ENCODE results near the gene BCL11A. TPM values are rescaled to one million over a fixed set of nuclear protein-coding genes. Genes with fewer than 3 reads are reported as not detected.

Gene BCL11A
- total and polyA plus RNA-seq, 2 of the 13 experiments (the other 11 are each of a cell fraction or from before 2014, with no cell fraction given) = not detected

DNA sequence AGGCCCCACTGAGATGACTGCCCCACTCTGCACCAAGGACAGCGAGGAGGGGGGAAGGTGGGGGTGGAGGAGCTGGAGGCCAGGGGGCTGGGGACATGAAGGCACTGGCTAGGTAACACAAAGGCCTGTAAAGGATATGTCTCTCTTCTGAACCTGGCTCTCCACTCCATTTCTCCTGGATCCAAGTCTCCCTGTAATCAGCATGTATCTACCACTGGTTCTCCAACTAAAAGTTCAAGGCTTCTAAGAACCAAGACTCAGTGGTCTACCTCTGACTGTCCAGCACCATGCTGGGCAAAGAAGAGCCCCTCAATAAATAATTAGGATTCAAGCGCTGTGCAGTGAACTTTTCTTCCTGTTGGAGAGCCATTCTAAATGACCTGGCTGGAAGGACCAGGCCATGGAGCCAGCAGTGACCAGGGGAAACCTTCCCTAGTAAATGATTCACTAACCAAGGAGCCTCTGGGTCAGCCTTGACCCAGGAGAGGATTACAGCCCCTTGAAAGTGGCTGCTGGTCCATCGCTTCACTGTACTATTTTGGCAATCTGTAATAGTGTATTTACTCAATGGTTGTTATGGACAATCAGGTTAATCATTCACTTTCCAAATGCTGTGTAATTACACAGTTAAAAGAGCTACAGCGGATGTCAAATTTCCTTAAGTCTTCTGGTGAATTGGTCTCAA lies 73.2 kb downstream of the BCL11A start (continued):
- TF ChIP-seq, protein P1, sequence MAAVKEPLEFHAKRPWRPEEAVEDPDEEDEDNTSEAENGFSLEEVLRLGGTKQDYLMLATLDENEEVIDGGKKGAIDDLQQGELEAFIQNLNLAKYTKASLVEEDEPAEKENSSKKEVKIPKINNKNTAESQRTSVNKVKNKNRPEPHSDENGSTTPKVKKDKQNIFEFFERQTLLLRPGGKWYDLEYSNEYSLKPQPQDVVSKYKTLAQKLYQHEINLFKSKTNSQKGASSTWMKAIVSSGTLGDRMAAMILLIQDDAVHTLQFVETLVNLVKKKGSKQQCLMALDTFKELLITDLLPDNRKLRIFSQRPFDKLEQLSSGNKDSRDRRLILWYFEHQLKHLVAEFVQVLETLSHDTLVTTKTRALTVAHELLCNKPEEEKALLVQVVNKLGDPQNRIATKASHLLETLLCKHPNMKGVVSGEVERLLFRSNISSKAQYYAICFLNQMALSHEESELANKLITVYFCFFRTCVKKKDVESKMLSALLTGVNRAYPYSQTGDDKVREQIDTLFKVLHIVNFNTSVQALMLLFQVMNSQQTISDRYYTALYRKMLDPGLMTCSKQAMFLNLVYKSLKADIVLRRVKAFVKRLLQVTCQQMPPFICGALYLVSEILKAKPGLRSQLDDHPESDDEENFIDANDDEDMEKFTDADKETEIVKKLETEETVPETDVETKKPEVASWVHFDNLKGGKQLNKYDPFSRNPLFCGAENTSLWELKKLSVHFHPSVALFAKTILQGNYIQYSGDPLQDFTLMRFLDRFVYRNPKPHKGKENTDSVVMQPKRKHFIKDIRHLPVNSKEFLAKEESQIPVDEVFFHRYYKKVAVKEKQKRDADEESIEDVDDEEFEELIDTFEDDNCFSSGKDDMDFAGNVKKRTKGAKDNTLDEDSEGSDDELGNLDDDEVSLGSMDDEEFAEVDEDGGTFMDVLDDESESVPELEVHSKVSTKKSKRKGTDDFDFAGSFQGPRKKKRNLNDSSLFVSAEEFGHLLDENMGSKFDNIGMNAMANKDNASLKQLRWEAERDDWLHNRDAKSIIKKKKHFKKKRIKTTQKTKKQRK (IDR thresholded peaks at IDR 0.05; ENCODE audit: low read length) = no peak
- TF ChIP-seq PPARG (CRISPR knock-in tag; conservative IDR thresholded peaks at IDR 0.05) (peak; percentile 78), ZNF331 (CRISPR knock-in tag; IDR thresholded peaks at IDR 0.05) (peak; percentile 64), ZNF446 (CRISPR knock-in tag; IDR thresholded peaks at IDR 0.05) (no peak), RFXAP (CRISPR knock-in tag; IDR thresholded peaks at IDR 0.05; ENCODE audit: borderline replicate concordance) (peak; percentile 67; the same call in 1 of the 2 replicates), KLF13 (CRISPR knock-in tag; IDR thresholded peaks at IDR 0.05) (no peak), ZNF720 (CRISPR knock-in tag; IDR thresholded peaks at IDR 0.05) (no peak), TOPORS (CRISPR knock-in tag; IDR thresholded peaks at IDR 0.05) (no peak), NR2F2 (IDR thresholded peaks at IDR 0.05; ENCODE audit: borderline replicate concordance, low read depth) (peak; percentile 64; the same call in 1 of the 2 replicates), MBNL3 (CRISPR knock-in tag; conservative IDR thresholded peaks at IDR 0.05) (no peak), ZNF772 (CRISPR knock-in tag; IDR thresholded peaks at IDR 0.05) (peak; percentile 49; the same call in 1 of the 2 replicates), KAT2B (IDR thresholded peaks at IDR 0.05; ENCODE audit: borderline replicate concordance, low read depth, low read length) (no peak), ZNF660 (CRISPR knock-in tag; IDR thresholded peaks at IDR 0.05; ENCODE audit: borderline replicate concordance, low read depth) (no peak), XBP1 (CRISPR knock-in tag; IDR thresholded peaks at IDR 0.05) (no peak), NR2C2 (CRISPR knock-in tag; IDR thresholded peaks at IDR 0.05; ENCODE audit: borderline replicate concordance) (no peak; the same call in 1 of the 2 replicates), ZNF12 (CRISPR knock-in tag; IDR thresholded peaks at IDR 0.05) (no peak), ZNF317 (CRISPR knock-in tag; IDR thresholded peaks at IDR 0.05) (peak; percentile 51; the same call in 1 of the 2 replicates), ZFX (CRISPR knock-in tag; IDR thresholded peaks at IDR 0.05; ENCODE audit: low read depth) (no peak; the same call in 1 of the 2 replicates), ZMYM2 (CRISPR knock-in tag; IDR thresholded peaks at IDR 0.05) (no peak), FOXO1 (CRISPR knock-in tag; IDR thresholded peaks at IDR 0.05) (peak; percentile 73)
- TF ChIP-seq, protein P2, sequence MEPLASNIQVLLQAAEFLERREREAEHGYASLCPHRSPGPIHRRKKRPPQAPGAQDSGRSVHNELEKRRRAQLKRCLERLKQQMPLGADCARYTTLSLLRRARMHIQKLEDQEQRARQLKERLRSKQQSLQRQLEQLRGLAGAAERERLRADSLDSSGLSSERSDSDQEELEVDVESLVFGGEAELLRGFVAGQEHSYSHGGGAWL (CRISPR knock-in tag; IDR thresholded peaks at IDR 0.05) = no peak
- TF ChIP-seq, protein P3, sequence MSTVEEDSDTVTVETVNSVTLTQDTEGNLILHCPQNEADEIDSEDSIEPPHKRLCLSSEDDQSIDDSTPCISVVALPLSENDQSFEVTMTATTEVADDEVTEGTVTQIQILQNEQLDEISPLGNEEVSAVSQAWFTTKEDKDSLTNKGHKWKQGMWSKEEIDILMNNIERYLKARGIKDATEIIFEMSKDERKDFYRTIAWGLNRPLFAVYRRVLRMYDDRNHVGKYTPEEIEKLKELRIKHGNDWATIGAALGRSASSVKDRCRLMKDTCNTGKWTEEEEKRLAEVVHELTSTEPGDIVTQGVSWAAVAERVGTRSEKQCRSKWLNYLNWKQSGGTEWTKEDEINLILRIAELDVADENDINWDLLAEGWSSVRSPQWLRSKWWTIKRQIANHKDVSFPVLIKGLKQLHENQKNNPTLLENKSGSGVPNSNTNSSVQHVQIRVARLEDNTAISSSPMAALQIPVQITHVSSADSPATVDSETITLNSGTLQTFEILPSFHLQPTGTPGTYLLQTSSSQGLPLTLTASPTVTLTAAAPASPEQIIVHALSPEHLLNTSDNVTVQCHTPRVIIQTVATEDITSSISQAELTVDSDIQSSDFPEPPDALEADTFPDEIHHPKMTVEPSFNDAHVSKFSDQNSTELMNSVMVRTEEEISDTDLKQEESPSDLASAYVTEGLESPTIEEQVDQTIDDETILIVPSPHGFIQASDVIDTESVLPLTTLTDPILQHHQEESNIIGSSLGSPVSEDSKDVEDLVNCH (CRISPR knock-in tag; IDR thresholded peaks at IDR 0.05) = no peak
- TF ChIP-seq, protein P4, sequence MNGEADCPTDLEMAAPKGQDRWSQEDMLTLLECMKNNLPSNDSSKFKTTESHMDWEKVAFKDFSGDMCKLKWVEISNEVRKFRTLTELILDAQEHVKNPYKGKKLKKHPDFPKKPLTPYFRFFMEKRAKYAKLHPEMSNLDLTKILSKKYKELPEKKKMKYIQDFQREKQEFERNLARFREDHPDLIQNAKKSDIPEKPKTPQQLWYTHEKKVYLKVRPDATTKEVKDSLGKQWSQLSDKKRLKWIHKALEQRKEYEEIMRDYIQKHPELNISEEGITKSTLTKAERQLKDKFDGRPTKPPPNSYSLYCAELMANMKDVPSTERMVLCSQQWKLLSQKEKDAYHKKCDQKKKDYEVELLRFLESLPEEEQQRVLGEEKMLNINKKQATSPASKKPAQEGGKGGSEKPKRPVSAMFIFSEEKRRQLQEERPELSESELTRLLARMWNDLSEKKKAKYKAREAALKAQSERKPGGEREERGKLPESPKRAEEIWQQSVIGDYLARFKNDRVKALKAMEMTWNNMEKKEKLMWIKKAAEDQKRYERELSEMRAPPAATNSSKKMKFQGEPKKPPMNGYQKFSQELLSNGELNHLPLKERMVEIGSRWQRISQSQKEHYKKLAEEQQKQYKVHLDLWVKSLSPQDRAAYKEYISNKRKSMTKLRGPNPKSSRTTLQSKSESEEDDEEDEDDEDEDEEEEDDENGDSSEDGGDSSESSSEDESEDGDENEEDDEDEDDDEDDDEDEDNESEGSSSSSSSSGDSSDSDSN (CRISPR knock-in tag; IDR thresholded peaks at IDR 0.05) = no peak

Measured in HepG2 (cell line).